Stomach (tissue), 9 donors: ENCODE measurements around the gene ANGPTL4. TPM values are rescaled to one million over a fixed set of nuclear protein-coding genes. Genes with fewer than 3 reads are reported as not detected.
A peak's percentile ranks its signal among the peaks of the same experiment; 100 is the strongest.

Experiments
- DNase-seq, 2 donors: peaks; one replicate each; pipeline versions ENCODE4 v3.0.0 to v3.0.0-alpha.2; 2013 to 2019
- H3K27ac ChIP-seq, 5 donors: fragments of 200-600 bp in 4 of 5; sonication (generic) in 4 of 5; one replicate each; pipeline ENCODE4 v1.5.1; 2013 to 2019; ENCODE audit warnings: mild to moderate bottlenecking in 1 of 5, moderate library complexity in 1 of 5
- H3K27me3 ChIP-seq, 3 donors: fragments of 200-600 bp; sonication (generic); one replicate each; pipeline ENCODE4 v1.5.1; 2017 to 2019; ENCODE audit warnings: mixed run types in 1 of 3
- H3K36me3 ChIP-seq, 4 donors: fragments of 200-600 bp; sonication (generic); 1 replicate in 3 of 4; 2 replicates in 1 of 4; pipeline ENCODE4 v1.5.1; 2016 to 2019
- H3K4me1 ChIP-seq, 4 donors: fragments of 200-600 bp; sonication (generic); one replicate each; pipeline ENCODE4 v1.5.1; 2016 to 2019
- H3K4me3 ChIP-seq, 4 donors: fragments of 200-600 bp; sonication (generic) in 3 of 4; one replicate each; pipeline ENCODE4 v1.5.1; 2016 to 2019; ENCODE audit warnings: mild to moderate bottlenecking in 1 of 4
- H3K9me3 ChIP-seq, 4 donors: fragments of 200-600 bp; sonication (generic); one replicate each; pipeline ENCODE4 v1.5.1; 2016 to 2019
- CTCF ChIP-seq, 7 experiments: fragments of 450-650 bp in 4 of 7; fragments of 200-600 bp in 3 of 7; sonication (generic) in 3 of 7; IDR thresholded peaks; one replicate each; pipeline ENCODE4 v1.5.1; 2016 to 2019; ENCODE audit warnings: antibody characterized with exemption in 7 of 7, control low read depth in 2 of 7, mild to moderate bottlenecking in 1 of 7
- EP300 ChIP-seq: sonication (generic); formaldehyde crosslinking; IDR thresholded peaks from one replicate; pipeline ENCODE4 v1.6.1; 2017; ENCODE audit warnings: antibody characterized with exemption
- POLR2A ChIP-seq, 4 donors: fragments of 450-650 bp; IDR thresholded peaks; one replicate each; pipeline ENCODE4 v1.6.1; 2016; ENCODE audit warnings: antibody characterized with exemption in 4 of 4, control low read depth in 2 of 4, mild to moderate bottlenecking in 1 of 4, moderate library complexity in 1 of 4
- POLR2AphosphoS5 ChIP-seq, 3 donors: sonication (generic); formaldehyde crosslinking; IDR thresholded peaks; one replicate each; pipeline ENCODE4 v1.6.1; 2016; ENCODE audit warnings: antibody characterized with exemption in 3 of 3
- WGBS, 5 donors: extraction: QIAGEN DNeasy Blood & Tissue Kit in 3 of 5; methylation state at CpG; one replicate each; pipeline versions ENCODE4 v1.1.5 to v1.1.7; 2013 to 2018; 5-methylcytosine and 5-hydroxymethylcytosine counted together
- intact Hi-C: fragments of 100-400 bp; cut with DNase I; formaldehyde crosslinking; loops from one replicate; pipeline ENCODE4 v1.15.1; 2023; ENCODE audit warnings: low total_unique reads
- polyA plus RNA-seq, 3 donors: library from polyadenylated mRNA; stranded (reverse); fragments of 200-250 nt; gene quantifications; one replicate each; pipeline ENCODE4 v1.2.3, GENCODE V29; 2013
- total RNA-seq, 5 donors: library from RNA; depleted of rRNA; stranded (reverse); fragments of >200 nt; gene quantifications; one replicate each; pipeline versions ENCODE4 v1.1.0 to v1.2.3, GENCODE V29; 2014 to 2016
- donor health status: healthy with polysubstance abuse.
- donor health status: Bipolar disorder and iron deficiency.
- donor health status: healthy.

Gene ANGPTL4
- total and polyA plus RNA-seq, 8 donors, result 4.1 to 276 (median 21.4) TPM

- peaks cover 20 to 71% (median 37%) of the 10 kb centered on the region in 4 donors for H3K4me1 ChIP-seq
- H3K36me3 ChIP-seq, result peaks cover 36 to 56% (median 44%) of the 10 kb centered on the region in 4 donors
- H3K27ac ChIP-seq, result peak overlapping the region in 4 of 5 donors; percentile 92 to 97 (median 93)
- no peak for DNase-seq
- intact Hi-C loops, result loop anchor here (5.0 kb wide), 1 partner anchor 58 kb away; no protein-coding TSS in a partner anchor
- TF ChIP-seq EP300, result no peak
- no peak for TF ChIP-seq CTCF (IDR thresholded peaks at IDR 0.05)
- no peak for TF ChIP-seq POLR2AphosphoS5 (IDR thresholded peaks at IDR 0.05)
- no peak for TF ChIP-seq POLR2A (IDR thresholded peaks at IDR 0.05)
- no peaks in the 10 kb centered on the region for H3K27me3 ChIP-seq
- H3K9me3 ChIP-seq, result no peaks in the 10 kb centered on the region
- peak overlapping the region; percentile 79 to 94 (median 84) for H3K4me3 ChIP-seq
- 79 to 83% (median 80%) methylated on average over 19 of the region's 19 CpGs for WGBS, 5 donors
Observed at GRCh38 chr19:8319807-8320520, 44.0 kb upstream of the ANGPTL4 start.

- H3K27ac ChIP-seq, result peak overlapping the region; percentile 91 to 97 (median 93)
- H3K4me3 ChIP-seq, result peak overlapping the region; percentile 79 to 94 (median 84)
- WGBS, 5 donors, result 0 to 2% (median 1%) methylated on average over 16 of the region's 16 CpGs
- TF ChIP-seq CTCF (IDR thresholded peaks at IDR 0.05) (no peak), EP300 (no peak), POLR2A (IDR thresholded peaks at IDR 0.05) (no peak), POLR2AphosphoS5 (IDR thresholded peaks at IDR 0.05) (no peak)
- DNase-seq, result peak in 1 of 2 donors; percentile 54
- H3K27me3 ChIP-seq, result no peaks in the 10 kb centered on the region
- H3K36me3 ChIP-seq, result peaks cover 30 to 49% (median 37%) of the 10 kb centered on the region in 4 donors
- intact Hi-C loops, result no loop called here
- H3K9me3 ChIP-seq, result no peaks in the 10 kb centered on the region
- peaks cover 20 to 71% (median 37%) of the 10 kb centered on the region in 4 donors for H3K4me1 ChIP-seq
Observed at GRCh38 chr19:8320564-8321066, 43.3 kb upstream of the ANGPTL4 start.

GRCh38 chr19:8321067-8321985, 42.6 kb upstream of the ANGPTL4 start, which contains the start of the genes NDUFA7 and RPS28:
TSS of gene NDUFA7 (minus strand) at chr19:8321375. CDS start at chr19:8321358, 17 bp downstream.
TSS of gene RPS28 (plus strand) at chr19:8321496. CDS start at chr19:8321531, 35 bp downstream.
- TF ChIP-seq POLR2AphosphoS5 (IDR thresholded peaks at IDR 0.05) (peak; percentile 96 to 99 (median 98)), POLR2A (IDR thresholded peaks at IDR 0.05) (peak in 2 of 4 donors; percentile 81 to 87), EP300 (no peak), CTCF (IDR thresholded peaks at IDR 0.05) (peak in 2 of 7 experiments; percentile 33 to 40)
- intact Hi-C loops, result no loop called here
- DNase-seq, result peak; percentile 99
- Histone ChIP-seq H3K4me3 (peak within 1 kb of the TSS; percentile 79 to 94 (median 84)), H3K9me3 (no peaks in the 10 kb centered on the region), H3K4me1 (peaks cover 20 to 69% (median 37%) of the 10 kb centered on the region in 4 donors), H3K27ac (peak within 1 kb of the TSS; percentile 91 to 97 (median 93)), H3K27me3 (no peaks in the 10 kb centered on the region), H3K36me3 (peaks cover 23 to 42% (median 30%) of the 10 kb centered on the region in 4 donors)
- WGBS, 5 donors, result 0 to 1% (median 0%) methylated on average over 41 to 72 of the region's 72 CpGs
